AG08396 (cell line): ENCODE measurements around the gene TRIM14.
"Not testable (repeated sequence)": the region's sequence is repeated elsewhere in the genome, so short reads cannot be mapped to it uniquely, and the experiment has no call there.

Experiments
- DNase-seq: peaks from one replicate; pipeline ENCODE4 v3.0.0; 2012; ENCODE audit warnings: low spot score, mixed read lengths

TRIM14 gene

GRCh38 chr9:98049288-98050072, 69.5 kb downstream of the TRIM14 start:
- no peak for DNase-seq

GRCh38 chr9:98047002-98047401, 72.0 kb downstream of the TRIM14 start:
- DNase-seq: no peak

GRCh38 chr9:98046180-98046543, 72.9 kb downstream of the TRIM14 start:
- DNase-seq: no peak

DNA sequence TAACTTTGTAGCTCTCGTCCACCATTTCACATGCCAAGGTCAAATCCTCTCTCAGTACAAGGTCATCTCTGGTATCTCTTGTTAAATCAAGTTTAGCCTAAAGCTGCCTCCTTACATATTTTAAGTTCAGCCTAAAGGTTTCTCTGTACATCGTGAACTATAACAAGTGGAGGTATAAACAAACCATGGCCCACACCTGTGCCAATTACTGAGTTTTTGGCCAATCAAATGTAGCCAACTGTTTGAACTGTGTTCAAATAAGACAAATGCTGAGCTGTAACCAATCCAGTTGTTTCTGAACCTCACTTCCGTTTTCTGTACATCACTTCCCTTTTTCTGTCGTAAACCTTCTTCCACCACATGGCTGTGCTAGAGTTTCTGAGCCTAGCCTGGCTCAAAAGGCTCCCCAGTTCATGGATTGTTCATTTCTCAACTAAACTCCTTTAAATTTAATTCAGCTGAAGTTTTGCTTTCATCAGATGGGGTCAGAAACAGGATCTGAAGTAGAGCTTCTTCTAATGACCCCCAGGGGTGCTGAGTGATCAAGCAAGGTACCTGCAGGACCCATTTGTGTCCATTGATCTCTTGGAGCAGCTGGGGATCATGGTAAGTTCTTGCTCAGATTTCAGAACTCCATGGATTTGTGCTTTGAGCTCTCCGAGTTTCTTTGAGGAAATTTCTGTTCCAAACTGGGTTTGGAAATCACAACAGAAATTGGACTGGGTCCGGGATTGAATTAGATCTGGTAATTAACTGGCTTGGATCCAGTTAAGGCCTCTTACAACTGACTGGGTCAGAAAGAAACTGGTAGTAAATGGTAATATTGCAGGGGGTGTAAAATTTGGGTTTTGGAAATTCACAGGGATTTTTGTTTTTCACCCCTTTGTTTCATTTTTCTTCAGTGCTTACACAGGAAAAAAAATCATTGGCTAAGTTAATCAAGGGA, 73.5 kb downstream of the TRIM14 start:
- no peak for DNase-seq

DNA sequence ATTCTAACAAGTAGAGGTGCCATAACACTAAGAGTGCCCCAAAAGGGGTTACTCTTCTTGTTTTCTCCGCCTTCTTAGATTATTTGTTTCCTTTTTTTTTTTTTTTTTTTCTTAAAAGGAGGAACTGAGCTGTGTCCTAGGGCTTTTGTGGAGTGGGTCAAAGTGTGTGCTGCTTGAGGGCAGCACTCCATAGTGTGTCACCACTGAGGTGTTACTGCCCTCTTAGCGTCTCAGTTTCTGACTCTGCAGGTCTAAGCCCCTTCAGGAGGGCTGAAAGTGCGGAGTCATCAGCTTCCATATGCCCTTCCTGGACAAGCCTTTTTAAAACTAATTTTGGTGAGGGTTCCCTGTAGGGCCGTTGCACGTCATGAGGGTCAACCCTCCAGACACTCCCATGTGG, 75.1 kb downstream of the TRIM14 start:
- DNase-seq: no peak

DNA sequence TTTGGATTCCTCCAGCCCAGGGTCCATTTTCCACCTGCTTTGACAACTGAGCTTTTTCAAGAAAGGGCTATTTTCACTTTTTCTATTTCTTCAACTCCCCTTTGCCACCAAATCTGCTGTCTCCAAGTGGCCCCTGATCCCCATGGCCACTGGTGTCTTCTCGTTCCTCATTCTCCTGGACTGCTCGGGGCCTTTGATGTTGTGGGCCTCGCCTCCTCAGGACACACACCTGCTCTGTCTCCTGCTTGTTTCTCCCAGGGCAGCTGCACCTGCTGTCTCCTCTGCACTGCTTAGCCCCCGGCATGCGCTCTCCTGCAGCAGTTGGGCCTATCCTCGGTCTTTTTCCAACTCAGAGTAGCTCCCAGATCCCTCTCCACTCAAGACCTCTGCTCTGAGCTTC, 78.8 kb downstream of the TRIM14 start:
- no peak for DNase-seq

- DNase-seq: no peak
Observed at GRCh38 chr9:98039607-98040017, 79.4 kb downstream of the TRIM14 start.

- DNase-seq: no peak
Observed at GRCh38 chr9:98038958-98039357, 80.1 kb downstream of the TRIM14 start.

DNA sequence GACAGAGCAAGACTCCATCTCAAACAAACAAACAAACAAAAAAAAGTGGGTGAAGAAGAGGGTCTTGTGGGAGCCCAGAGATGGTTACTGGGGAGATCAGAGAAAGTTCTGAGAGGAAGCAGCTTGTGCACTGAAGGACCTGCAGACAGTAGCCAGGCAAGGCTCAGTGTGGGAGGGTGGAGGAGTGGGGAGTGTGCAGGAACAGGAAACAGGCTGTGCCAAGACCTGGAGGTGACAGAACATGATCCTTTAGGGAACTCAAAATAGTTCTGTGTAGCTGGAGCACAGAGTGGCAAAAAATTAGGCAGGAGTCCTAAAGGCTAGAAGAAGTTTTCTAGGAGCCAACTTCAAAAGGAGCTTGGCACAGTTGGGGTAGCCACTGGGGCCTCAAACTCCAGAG, 81.7 kb downstream of the TRIM14 start:
- no peak for DNase-seq

GRCh38 chr9:98034593-98035546, 84.2 kb downstream of the TRIM14 start:
- peak; percentile 60 for DNase-seq

- DNase-seq: peak; percentile 49
Observed at GRCh38 chr9:98031935-98032334, 87.1 kb downstream of the TRIM14 start.

DNA sequence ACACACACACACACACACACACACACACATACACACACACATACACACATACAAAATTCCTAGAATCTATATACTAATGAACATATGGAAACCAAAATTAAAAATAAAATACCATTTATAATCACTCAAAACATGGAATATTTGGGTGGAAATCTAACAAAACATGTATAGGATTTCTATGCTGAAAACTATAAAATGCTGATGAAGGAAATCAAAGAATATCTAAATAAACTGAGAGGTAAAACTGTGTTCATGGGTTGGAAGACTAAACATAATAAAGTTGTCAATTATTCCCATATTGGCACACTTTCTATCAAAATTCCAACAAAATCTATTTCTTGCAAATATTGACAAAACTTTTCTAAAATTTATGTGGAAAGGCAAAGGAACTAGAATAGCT, 87.9 kb downstream of the TRIM14 start:
- DNase-seq: no peak

DNA sequence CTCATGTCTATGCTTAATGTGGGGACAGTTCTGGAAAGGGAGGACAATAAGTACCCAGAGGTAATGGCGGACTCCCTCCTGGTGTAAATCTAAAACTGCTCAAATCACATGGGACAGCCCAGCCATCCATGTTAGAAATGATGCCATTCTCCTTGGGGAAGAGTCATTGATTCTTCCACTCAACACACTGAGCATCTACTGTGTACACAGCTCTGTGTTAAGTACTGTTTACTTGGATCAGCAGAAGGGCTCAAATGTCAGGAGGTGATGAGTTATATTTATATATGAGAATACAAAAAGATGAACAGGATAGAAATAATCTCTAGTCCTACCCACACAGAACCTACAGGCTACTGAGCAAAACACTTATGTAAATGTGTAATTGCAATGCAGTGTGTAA, 94.3 kb downstream of the TRIM14 start:
- DNase-seq: no peak

GRCh38 chr9:98022447-98022846, 96.6 kb downstream of the TRIM14 start:
- DNase-seq: no peak

DNA sequence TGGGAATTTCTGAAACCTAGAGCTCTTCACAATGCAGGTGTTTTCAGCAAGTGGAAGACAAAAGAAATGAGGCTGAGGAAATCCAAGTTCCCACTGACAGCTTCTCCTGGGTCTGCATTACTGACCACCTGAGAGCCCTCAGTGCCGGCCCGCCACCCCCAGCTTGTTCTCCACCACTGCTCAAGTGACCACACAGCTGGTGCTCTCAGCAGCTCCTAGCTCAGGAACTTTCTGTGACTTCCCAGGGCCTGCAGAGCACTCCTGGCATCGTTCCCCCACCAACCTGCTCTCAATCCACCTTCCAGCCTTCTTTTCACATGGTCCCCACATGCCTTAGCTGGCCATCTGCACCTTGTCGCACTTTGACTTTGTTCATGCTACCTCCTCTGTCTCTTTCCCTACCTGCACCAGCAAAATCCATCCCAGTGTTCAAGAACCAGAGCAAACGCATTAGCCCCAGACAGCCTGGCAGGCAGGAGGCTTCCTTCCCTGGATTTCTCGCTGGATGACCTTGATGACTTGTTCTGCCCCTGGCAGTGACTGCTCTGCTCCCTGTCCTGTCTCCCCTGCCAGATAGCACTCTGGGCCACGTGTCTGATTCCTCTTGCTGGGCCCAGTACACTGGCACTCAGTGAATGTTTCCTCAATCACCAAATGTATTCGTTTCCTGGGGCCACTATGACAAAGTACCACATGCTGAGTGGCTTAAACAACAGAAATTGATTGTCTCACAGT, 97.5 kb downstream of the TRIM14 start:
- DNase-seq: no peak

- DNase-seq: no peak
Observed at GRCh38 chr9:98020476-98021145, 98.4 kb downstream of the TRIM14 start.

DNA sequence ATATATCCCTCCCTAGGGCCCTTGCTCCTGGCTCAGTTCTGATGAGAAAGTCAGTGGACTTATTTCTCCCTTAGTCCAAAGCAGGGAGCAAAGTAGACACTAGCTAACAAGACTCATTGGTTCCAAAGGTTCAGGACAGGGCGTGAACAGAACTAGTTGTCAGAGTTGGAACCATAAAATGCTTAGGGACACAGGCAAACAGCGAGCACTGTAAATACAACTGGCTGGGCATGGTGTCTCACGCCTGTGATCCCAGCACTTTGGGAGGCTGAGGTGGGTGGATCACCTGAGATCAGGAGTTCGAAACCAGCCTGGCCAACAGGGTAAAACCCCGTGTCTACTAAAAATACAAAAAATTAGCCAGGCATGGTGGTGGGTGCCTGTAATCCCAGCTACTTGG, 99.2 kb downstream of the TRIM14 start:
- not testable (repeated sequence) for DNase-seq
